Measurements from ENCODE around the gene ZNF697. TPM values are rescaled to one million over a fixed set of nuclear protein-coding genes. Genes with fewer than 3 reads are reported as not detected.

The ZNF697 gene
- total RNA-seq, 1 experiment from 2014 or later, result 4.8 TPM

DNA sequence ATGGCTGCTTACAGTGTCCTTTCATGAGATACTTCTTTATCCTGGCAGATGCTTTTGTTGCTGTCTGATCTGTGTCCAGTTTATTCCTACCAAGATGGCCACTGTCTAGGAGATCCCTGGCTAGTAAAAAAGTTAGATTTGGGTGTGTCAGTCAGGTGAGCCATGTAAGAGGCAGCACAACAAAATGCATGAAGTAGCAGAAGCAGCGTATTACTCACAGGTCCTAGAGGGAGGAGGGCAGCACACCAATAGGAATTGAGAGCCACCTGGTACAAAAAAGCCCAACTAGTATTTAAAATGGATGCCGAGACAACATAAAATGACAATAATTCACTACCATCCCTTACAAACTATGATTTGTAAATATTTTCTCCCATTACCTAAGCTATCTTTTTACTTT, 22.8 kb upstream of the ZNF697 start:
- H3K27ac ChIP-seq (ENCODE audit: low read depth, low read length, poor library complexity, severe bottlenecking), result no peak overlapping the region
- no peak for DNase-seq (ENCODE audit: low spot score)
- POLR2A ChIA-PET (ENCODE audit: low non-redundant PET), result no interaction called here
- TF ChIP-seq, protein P1, sequence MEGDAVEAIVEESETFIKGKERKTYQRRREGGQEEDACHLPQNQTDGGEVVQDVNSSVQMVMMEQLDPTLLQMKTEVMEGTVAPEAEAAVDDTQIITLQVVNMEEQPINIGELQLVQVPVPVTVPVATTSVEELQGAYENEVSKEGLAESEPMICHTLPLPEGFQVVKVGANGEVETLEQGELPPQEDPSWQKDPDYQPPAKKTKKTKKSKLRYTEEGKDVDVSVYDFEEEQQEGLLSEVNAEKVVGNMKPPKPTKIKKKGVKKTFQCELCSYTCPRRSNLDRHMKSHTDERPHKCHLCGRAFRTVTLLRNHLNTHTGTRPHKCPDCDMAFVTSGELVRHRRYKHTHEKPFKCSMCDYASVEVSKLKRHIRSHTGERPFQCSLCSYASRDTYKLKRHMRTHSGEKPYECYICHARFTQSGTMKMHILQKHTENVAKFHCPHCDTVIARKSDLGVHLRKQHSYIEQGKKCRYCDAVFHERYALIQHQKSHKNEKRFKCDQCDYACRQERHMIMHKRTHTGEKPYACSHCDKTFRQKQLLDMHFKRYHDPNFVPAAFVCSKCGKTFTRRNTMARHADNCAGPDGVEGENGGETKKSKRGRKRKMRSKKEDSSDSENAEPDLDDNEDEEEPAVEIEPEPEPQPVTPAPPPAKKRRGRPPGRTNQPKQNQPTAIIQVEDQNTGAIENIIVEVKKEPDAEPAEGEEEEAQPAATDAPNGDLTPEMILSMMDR (conservative IDR thresholded peaks at IDR 0.05; ENCODE audit: low read depth, low read length), result no peak
- TF ChIP-seq EZH2 (IDR thresholded peaks at IDR 0.05; ENCODE audit: borderline replicate concordance, low read depth, low read length, poor library complexity, severe bottlenecking), result no peak
- CTCF ChIA-PET, result no interaction called here
- no peaks in the 10 kb centered on the region for H3K9me3 ChIP-seq (ENCODE audit: low read depth, low read length, poor library complexity, severe bottlenecking)
- intact Hi-C loops (cut with micrococcal nuclease; ENCODE audit: unreplicated experiment), result loop anchor here (10.0 kb wide), 1 partner anchor 386 kb away; no protein-coding TSS in a partner anchor
- no TSS peak for BruUV-seq (replicated peaks)
- H3K27me3 ChIP-seq (replicated peaks; ENCODE audit: insufficient read depth, low read depth, low read length, poor library complexity), result no peaks in the 10 kb centered on the region
- no peak overlapping the region for H3K4me3 ChIP-seq (ENCODE audit: low read depth, low read length, poor library complexity, severe bottlenecking)
- no peaks in the 10 kb centered on the region for H3K4me1 ChIP-seq (ENCODE audit: insufficient read depth, low read length, poor library complexity, severe bottlenecking)
- H3K36me3 ChIP-seq (ENCODE audit: insufficient read depth, low read length, poor library complexity, severe bottlenecking), result no peaks in the 10 kb centered on the region

DNA sequence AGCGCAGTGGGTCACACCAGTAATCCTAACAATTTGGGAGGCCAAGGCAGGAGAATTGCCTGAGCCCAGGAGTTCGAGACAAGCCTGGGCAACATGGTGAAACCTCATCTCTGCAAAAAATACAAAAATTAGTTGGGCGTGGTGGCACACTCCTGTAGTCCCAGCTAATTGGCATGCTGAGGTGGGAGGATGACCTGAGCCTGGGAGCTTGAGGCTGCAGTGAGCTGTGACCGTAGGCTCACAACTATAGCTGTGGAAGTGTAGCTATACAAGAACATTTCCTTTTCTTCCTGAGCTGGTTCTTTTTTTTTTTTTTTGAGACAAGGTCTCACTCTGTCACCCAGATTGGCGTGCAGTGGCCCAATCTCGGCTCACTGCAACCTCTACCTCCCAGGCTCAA, 19.1 kb upstream of the ZNF697 start:
- Histone ChIP-seq H3K4me3 (ENCODE audit: low read depth, low read length, poor library complexity, severe bottlenecking) (no peak overlapping the region), H3K27me3 (replicated peaks; ENCODE audit: insufficient read depth, low read depth, low read length, poor library complexity) (no peaks in the 10 kb centered on the region), H3K27ac (ENCODE audit: low read depth, low read length, poor library complexity, severe bottlenecking) (no peak overlapping the region), H3K4me1 (ENCODE audit: insufficient read depth, low read length, poor library complexity, severe bottlenecking) (no peaks in the 10 kb centered on the region), H3K9me3 (ENCODE audit: low read depth, low read length, poor library complexity, severe bottlenecking) (no peaks in the 10 kb centered on the region), H3K36me3 (ENCODE audit: insufficient read depth, low read length, poor library complexity, severe bottlenecking) (no peaks in the 10 kb centered on the region)
- intact Hi-C loops (cut with micrococcal nuclease; ENCODE audit: unreplicated experiment), result no loop called here
- POLR2A ChIA-PET (ENCODE audit: low non-redundant PET), result no interaction called here
- CTCF ChIA-PET, result no interaction called here
- BruUV-seq (replicated peaks), result no TSS peak
- no peak for TF ChIP-seq EZH2 (IDR thresholded peaks at IDR 0.05; ENCODE audit: borderline replicate concordance, low read depth, low read length, poor library complexity, severe bottlenecking)
- TF ChIP-seq, protein P1 (conservative IDR thresholded peaks at IDR 0.05; ENCODE audit: low read depth, low read length), result no peak
- no peak for DNase-seq (ENCODE audit: low spot score)

DNA sequence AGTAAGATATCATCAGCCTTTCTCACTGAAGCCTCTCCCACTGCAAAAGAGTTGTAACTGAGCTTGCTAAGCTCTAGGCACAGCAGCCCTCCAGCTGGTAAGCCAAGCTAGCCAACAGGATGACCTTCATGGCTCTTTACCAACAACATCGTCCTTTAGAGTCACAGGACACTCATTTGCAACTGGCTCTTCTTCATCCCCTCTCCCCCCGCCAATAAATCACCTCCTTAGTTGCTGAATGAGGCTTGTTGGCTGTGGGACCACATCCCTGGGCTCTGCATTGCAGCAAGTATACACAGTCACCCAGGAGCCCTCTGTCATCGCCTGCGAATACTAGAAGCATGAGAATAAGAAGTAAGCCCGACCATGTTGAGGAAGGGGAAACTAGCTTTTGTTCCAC, 16.0 kb upstream of the ZNF697 start:
- Histone ChIP-seq H3K36me3 (ENCODE audit: insufficient read depth, low read length, poor library complexity, severe bottlenecking) (no peaks in the 10 kb centered on the region), H3K9me3 (ENCODE audit: low read depth, low read length, poor library complexity, severe bottlenecking) (no peaks in the 10 kb centered on the region), H3K27me3 (replicated peaks; ENCODE audit: insufficient read depth, low read depth, low read length, poor library complexity) (no peaks in the 10 kb centered on the region), H3K4me3 (ENCODE audit: low read depth, low read length, poor library complexity, severe bottlenecking) (no peak overlapping the region), H3K27ac (ENCODE audit: low read depth, low read length, poor library complexity, severe bottlenecking) (no peak overlapping the region), H3K4me1 (ENCODE audit: insufficient read depth, low read length, poor library complexity, severe bottlenecking) (peaks cover 3% of the 10 kb centered on the region)
- CTCF ChIA-PET, result no interaction called here
- POLR2A ChIA-PET (ENCODE audit: low non-redundant PET), result no interaction called here
- DNase-seq (ENCODE audit: low spot score), result no peak
- intact Hi-C loops (cut with micrococcal nuclease; ENCODE audit: unreplicated experiment), result no loop called here
- TF ChIP-seq EZH2 (IDR thresholded peaks at IDR 0.05; ENCODE audit: borderline replicate concordance, low read depth, low read length, poor library complexity, severe bottlenecking), result no peak
- TF ChIP-seq, protein P1 (conservative IDR thresholded peaks at IDR 0.05; ENCODE audit: low read depth, low read length), result no peak
- BruUV-seq (replicated peaks), result no TSS peak

Measured in A673 (cell line).